A549 (cell line): ENCODE results near the gene ECHDC1. TPM values are rescaled to one million over a fixed set of nuclear protein-coding genes. Genes with fewer than 3 reads are reported as not detected.

Experiments
- ATAC-seq, 2 experiments: fragments of 200-7000 bp in 1 of 2; fragments of >200 bp in 1 of 2; cut with Nextera tagmentation in 1 of 2; cut with Tn5 transposase in 1 of 2; 3 replicates each; pipeline versions ENCODE4 v1.8.0 to v1.9.1; 2018 to 2020; ENCODE audit warnings: mild to moderate bottlenecking in 1 of 2, moderate library complexity in 1 of 2
- CTCF ChIA-PET: fragments of 300-600 bp; sonication (Branson Sonifier 250); formaldehyde crosslinking; extraction: SDS; loops from one replicate; lab custom pipeline; 2021; ENCODE audit warnings: antibody characterized with exemption, inconsistent platforms; lab: Yijun Ruan, JAX
- POLR2A ChIA-PET: fragments of 350-600 bp; formaldehyde crosslinking; extraction: SDS; loops from one replicate; lab custom pipeline; 2021; ENCODE audit warnings: antibody characterized with exemption, inconsistent platforms; lab: Yijun Ruan, JAX
- DNase-seq, 2 experiments: peaks; one replicate each; pipeline versions ENCODE4 v3.0.0 to v3.0.0-alpha.2; 2011 to 2016; ENCODE audit warnings: low read depth in 1 of 2, low spot score in 1 of 2
- FAIRE-seq: peaks from 2 replicates; lab custom pipeline; 2011; peaks lifted over from hg19 to GRCh38; lab: Jason Lieb, UNC
- H3K27ac ChIP-seq, 2 experiments: fragments of >200 bp; sonication (Bioruptor Twin); formaldehyde crosslinking; 3 replicates each; pipeline ENCODE4 v1.5.1; 2016 to 2017
- H3K4me1 ChIP-seq: fragments of >200 bp; sonication (Bioruptor Twin); formaldehyde crosslinking; 3 replicates; pipeline ENCODE4 v1.6.1; 2016
- H3K4me2 ChIP-seq: fragments of >200 bp; sonication (Bioruptor Twin); formaldehyde crosslinking; 3 replicates; pipeline ENCODE4 v1.6.1; 2016
- H3K4me3 ChIP-seq: fragments of >200 bp; sonication (Bioruptor Twin); formaldehyde crosslinking; 3 replicates; pipeline ENCODE4 v1.5.1; 2016
- H3K9me3 ChIP-seq: fragments of >200 bp; sonication (Bioruptor Twin); formaldehyde crosslinking; 3 replicates; pipeline ENCODE4 v1.6.1; 2016
- ATOH8 ChIP-seq: fragments of 250-450 bp; sonication (Bioruptor Pico); IDR thresholded peaks from 2 replicates; pipeline ENCODE4 v1.5.0; 2020; ENCODE audit warnings: low read depth, mild to moderate bottlenecking, moderate library complexity
- BCL3 ChIP-seq: fragments of >200 bp; sonication (Bioruptor Twin); formaldehyde crosslinking; IDR thresholded peaks from 3 replicates; pipeline ENCODE4 v1.6.1; 2016
- BHLHE40 ChIP-seq: IDR thresholded peaks from 2 replicates; pipeline ENCODE4 v1.6.1; 2012; ENCODE audit warnings: low read depth, low read length, inconsistent platforms
- CBX8 ChIP-seq: fragments of 200-600 bp; sonication (generic); IDR thresholded peaks from 2 replicates; pipeline ENCODE4 v1.6.1; 2016
- CEBPB ChIP-seq, 2 experiments: fragments of >200 bp in 1 of 2; sonication (Bioruptor Twin) in 1 of 2; formaldehyde crosslinking in 1 of 2; IDR thresholded peaks; 2 replicates each; pipeline ENCODE4 v1.6.1; 2012 to 2016
- CHD2 ChIP-seq: fragments of 150-350 bp; IDR thresholded peaks from 2 replicates; pipeline ENCODE4 v1.6.1; 2014; ENCODE audit warnings: low read length; ENCODE audit not compliant: partially characterized antibody
- CTCF ChIP-seq: fragments of >200 bp; sonication (Bioruptor Twin); formaldehyde crosslinking; IDR thresholded peaks from 3 replicates; pipeline ENCODE4 v1.5.1; 2016
- E2F6 ChIP-seq: IDR thresholded peaks from 2 replicates; pipeline ENCODE4 v1.6.1; 2012; ENCODE audit warnings: low read depth, borderline replicate concordance
- EHF ChIP-seq: fragments of 250-450 bp; sonication (Bioruptor Pico); IDR thresholded peaks from 2 replicates; pipeline ENCODE4 v1.5.0; 2020; ENCODE audit warnings: mild to moderate bottlenecking
- FOSL2 ChIP-seq, 2 experiments: fragments of 450-650 bp in 1 of 2; fragments of >200 bp in 1 of 2; sonication (Bioruptor Twin) in 1 of 2; formaldehyde crosslinking; IDR thresholded peaks; 2 replicates each; pipeline versions ENCODE4 v1.5.0 to v1.6.1; 2016 to 2020; ENCODE audit warnings: mild to moderate bottlenecking in 1 of 2, moderate library complexity in 1 of 2
- FOXS1 ChIP-seq: fragments of 250-450 bp; sonication (Bioruptor Pico); IDR thresholded peaks from 2 replicates; pipeline ENCODE4 v1.5.0; 2020; ENCODE audit warnings: mild to moderate bottlenecking, moderate library complexity
- HES2 ChIP-seq: fragments of >200 bp; sonication (Bioruptor Twin); formaldehyde crosslinking; IDR thresholded peaks from 2 replicates; pipeline ENCODE4 v1.6.1; 2016
- HMGXB4 ChIP-seq: fragments of 250-450 bp; sonication (Bioruptor Pico); IDR thresholded peaks from 2 replicates; pipeline ENCODE4 v1.5.0; 2021; ENCODE audit warnings: mild to moderate bottlenecking, moderate library complexity, borderline replicate concordance
- HOXA7 ChIP-seq: fragments of 250-450 bp; sonication (Bioruptor Pico); IDR thresholded peaks from 2 replicates; pipeline ENCODE4 v1.5.0; 2020; ENCODE audit warnings: mild to moderate bottlenecking, moderate library complexity
- HOXB5 ChIP-seq: fragments of 250-450 bp; sonication (Bioruptor Pico); IDR thresholded peaks from 2 replicates; pipeline ENCODE4 v1.5.0; 2020; ENCODE audit warnings: mild to moderate bottlenecking, moderate library complexity
- JUN ChIP-seq, 2 experiments: fragments of >200 bp; sonication (Bioruptor Twin); formaldehyde crosslinking; IDR thresholded peaks; 2 replicates in 1 of 2; 3 replicates in 1 of 2; pipeline ENCODE4 v1.6.1; 2016 to 2017
- JUNB ChIP-seq: fragments of >200 bp; sonication (Bioruptor Twin); formaldehyde crosslinking; IDR thresholded peaks from 2 replicates; pipeline ENCODE4 v1.6.1; 2016
- KDM1A ChIP-seq: fragments of 200-600 bp; sonication (generic); IDR thresholded peaks from 2 replicates; pipeline ENCODE4 v1.6.1; 2016; ENCODE audit warnings: low read depth, mild to moderate bottlenecking
- MAFK ChIP-seq: fragments of 450-650 bp; IDR thresholded peaks from 2 replicates; pipeline ENCODE4 v1.6.1; 2014; ENCODE audit not compliant: partially characterized antibody
- NFE2L2 ChIP-seq: fragments of 150-350 bp; conservative IDR thresholded peaks from 2 replicates; pipeline ENCODE4 v1.6.1; 2014; ENCODE audit warnings: low read length
- NPAS2 ChIP-seq: fragments of 250-450 bp; sonication (Bioruptor Pico); IDR thresholded peaks from 2 replicates; pipeline ENCODE4 v1.8.0; 2022; ENCODE audit warnings: mild to moderate bottlenecking, moderate library complexity, borderline replicate concordance
- NR3C1 ChIP-seq: fragments of >200 bp; sonication (Bioruptor Twin); formaldehyde crosslinking; IDR thresholded peaks from 3 replicates; pipeline ENCODE4 v1.6.1; 2017
- PBX3 ChIP-seq: IDR thresholded peaks from 2 replicates; pipeline ENCODE4 v1.6.1; 2012
- POLR2A ChIP-seq: IDR thresholded peaks from 2 replicates; pipeline ENCODE4 v1.6.1; 2012; ENCODE audit warnings: mild to moderate bottlenecking, low read length
- POLR2AphosphoS2 ChIP-seq: conservative IDR thresholded peaks from 2 replicates; pipeline ENCODE4 v1.6.1; 2012; ENCODE audit warnings: low read length, improper control_type of control experiment, inconsistent platforms
- RAD21 ChIP-seq, 2 experiments: fragments of >200 bp in 1 of 2; sonication (Bioruptor Twin) in 1 of 2; formaldehyde crosslinking in 1 of 2; IDR thresholded peaks in 1 of 2; conservative IDR thresholded peaks in 1 of 2; 2 replicates in 1 of 2; 3 replicates in 1 of 2; pipeline ENCODE4 v1.6.1; 2012 to 2018; ENCODE audit warnings: inconsistent platforms in 1 of 2
- RARB ChIP-seq: fragments of 250-450 bp; sonication (Bioruptor Pico); IDR thresholded peaks from 2 replicates; pipeline ENCODE4 v1.8.0; 2021; ENCODE audit warnings: mild to moderate bottlenecking, moderate library complexity
- RCOR1 ChIP-seq: fragments of 150-350 bp; IDR thresholded peaks from 2 replicates; pipeline ENCODE4 v1.6.1; 2014; ENCODE audit warnings: antibody characterized with exemption, low read length, low read depth
- SREBF2 ChIP-seq: fragments of 450-650 bp; IDR thresholded peaks from 2 replicates; pipeline ENCODE4 v1.6.1; 2014; ENCODE audit warnings: mild to moderate bottlenecking, moderate library complexity
- ZC3H11A ChIP-seq: fragments of 450-650 bp; IDR thresholded peaks from 2 replicates; pipeline ENCODE4 v1.6.1; 2014; ENCODE audit warnings: antibody characterized with exemption, mild to moderate bottlenecking
- ZFP36 ChIP-seq: fragments of 450-650 bp; IDR thresholded peaks from 2 replicates; pipeline ENCODE4 v1.6.1; 2014; ENCODE audit warnings: borderline replicate concordance; ENCODE audit not compliant: partially characterized antibody
- ZSCAN20 ChIP-seq: fragments of 250-450 bp; sonication (Bioruptor Pico); IDR thresholded peaks from 2 replicates; pipeline ENCODE4 v1.8.0; 2022; ENCODE audit warnings: mild to moderate bottlenecking, moderate library complexity
- WGBS: methylation state at CpG from one replicate; pipeline ENCODE4 v1.1.6; 2017; ENCODE audit errors: missing lambda C conversion rate; 5-methylcytosine and 5-hydroxymethylcytosine counted together
- polyA plus RNA-seq, 4 experiments: library from polyadenylated mRNA; depleted of rRNA in 3 of 4; stranded (reverse); fragments of >200 nt; fragmentation: RNase III in 1 of 4; extraction: RNeasy Plus Mini Kit Qiagen cat#74134 plus additional on column Dnase treatment in 1 of 4; gene quantifications; 2 replicates in 3 of 4; 3 replicates in 1 of 4; pipeline ENCODE4 v1.2.3, GENCODE V29; 2011 to 2017

ECHDC1 gene
- polyA plus RNA-seq, 2 of the 4 experiments (the other 2 are of a cell fraction) = 53.4 to 64.3 TPM

GRCh38 chr6:127255286-127255685, 88.1 kb downstream of the ECHDC1 start:
- H3K4me1 ChIP-seq = no peaks in the 10 kb centered on the region
- no peak overlapping the region for H3K27ac ChIP-seq
- no peaks in the 10 kb centered on the region for H3K9me3 ChIP-seq
- WGBS = 57% methylated on average over 2 of the region's 6 CpGs
- ATAC-seq (no peak), DNase-seq (no peak), FAIRE-seq (no peak)
- ChIA-PET POLR2A (interaction anchor here (1.7 kb wide), 1 partner anchor 11 kb away, joined by 8 read pairs; the partner anchor contains the start of gene RNF146), CTCF (interaction anchor here (0.6 to 2.4 kb wide), 3 partner anchors 11 to 379 kb away, joined by 3 to 9 read pairs (median 9); partner anchors contain the start of gene RNF146)
- H3K4me2 ChIP-seq = no peak overlapping the region
- no peak for TF ChIP-seq ZSCAN20
- TF ChIP-seq CEBPB (IDR thresholded peaks at IDR 0.05) = no peak
- TF ChIP-seq NR3C1 = no peak
- TF ChIP-seq BCL3 = no peak
- no peak for TF ChIP-seq RARB (CRISPR knock-in tag)
- no peak for TF ChIP-seq ZFP36
- TF ChIP-seq NFE2L2 = no peak
- no peak for TF ChIP-seq HOXA7 (CRISPR knock-in tag)
- no peak for TF ChIP-seq FOXS1 (CRISPR knock-in tag)
- TF ChIP-seq NPAS2 (CRISPR knock-in tag) = no peak
- TF ChIP-seq ZC3H11A = no peak
- no peak for TF ChIP-seq POLR2AphosphoS2
- no peak for TF ChIP-seq JUNB
- TF ChIP-seq CHD2 = no peak
- no peak for TF ChIP-seq KDM1A
- TF ChIP-seq SREBF2 = no peak
- no peak for TF ChIP-seq JUN (IDR thresholded peaks at IDR 0.05)
- TF ChIP-seq HMGXB4 (CRISPR knock-in tag) = no peak
- TF ChIP-seq HOXB5 (CRISPR knock-in tag) = no peak
- no peak for TF ChIP-seq RAD21 (conservative IDR thresholded peaks at IDR 0.05 in 1 of 2, IDR thresholded peaks at IDR 0.05 in 1 of 2)
- H3K4me3 ChIP-seq = no peak overlapping the region

GRCh38 chr6:127249621-127250020, 93.8 kb downstream of the ECHDC1 start:
- CTCF ChIA-PET = no interaction called here
- no peak for DNase-seq

More at GRCh38 chr6:127249621-127250020, 93.8 kb downstream of the ECHDC1 start:
- H3K9me3 ChIP-seq = no peaks in the 10 kb centered on the region
- POLR2A ChIA-PET = no interaction called here
- FAIRE-seq = no peak
- TF ChIP-seq MAFK (no peak), FOXS1 (CRISPR knock-in tag) (no peak), POLR2AphosphoS2 (no peak), E2F6 (no peak), NFE2L2 (no peak), CEBPB (IDR thresholded peaks at IDR 0.05) (no peak), CTCF (no peak), HES2 (no peak), FOSL2 (IDR thresholded peaks at IDR 0.05) (no peak), FOSL2 (CRISPR knock-in tag; IDR thresholded peaks at IDR 0.05) (no peak), PBX3 (no peak), POLR2A (no peak), JUN (IDR thresholded peaks at IDR 0.05) (no peak), ATOH8 (CRISPR knock-in tag) (no peak), BHLHE40 (no peak), RARB (CRISPR knock-in tag) (no peak), CBX8 (no peak), EHF (CRISPR knock-in tag) (no peak), RCOR1 (no peak)
- TF ChIP-seq, all 56 proteins: peak for 0
- no peak for ATAC-seq
- Histone ChIP-seq H3K27ac (no peak overlapping the region), H3K4me2 (no peak overlapping the region), H3K4me3 (no peak overlapping the region), H3K4me1 (no peaks in the 10 kb centered on the region)
- 100% methylated on average over 1 of the region's 1 CpG for WGBS
